ENCODE data around the gene FOXI1. TPM values are rescaled to one million over a fixed set of nuclear protein-coding genes. Genes with fewer than 3 reads are reported as not detected.

Gene FOXI1
- total RNA-seq, 4 donors from 2014 or later: not detected

- Histone ChIP-seq H3K27me3 (no peaks in the 10 kb centered on the region), H3K27ac (no peak overlapping the region), H3K4me1 (no peaks in the 10 kb centered on the region), H3K4me3 (replicated peaks in 1 of 3) (no peak overlapping the region), H3K36me3 (no peaks in the 10 kb centered on the region), H3K9me3 (no peaks in the 10 kb centered on the region)
- DNase-seq: no peak
- intact Hi-C loops (cut with DNase I): no loop called here
- no peak for TF ChIP-seq CTCF (IDR thresholded peaks at IDR 0.05)
- no peak for TF ChIP-seq POLR2A (IDR thresholded peaks at IDR 0.05)
- WGBS, 2 donors: 94 to 95% methylated on average over 2 of the region's 2 CpGs
Observed at GRCh38 chr5:170071748-170072147, 33.9 kb upstream of the FOXI1 start.

GRCh38 chr5:170075696-170076095 is 30.0 kb upstream of the FOXI1 start:
- Histone ChIP-seq H3K36me3 (no peaks in the 10 kb centered on the region), H3K4me3 (replicated peaks in 1 of 3) (no peak overlapping the region), H3K4me1 (no peaks in the 10 kb centered on the region), H3K9me3 (no peaks in the 10 kb centered on the region), H3K27ac (no peak overlapping the region), H3K27me3 (no peaks in the 10 kb centered on the region)
- TF ChIP-seq POLR2A (IDR thresholded peaks at IDR 0.05): no peak
- no peak for TF ChIP-seq CTCF (IDR thresholded peaks at IDR 0.05)
- 70 to 73% methylated on average over 7 of the region's 7 CpGs for WGBS, 2 donors
- DNase-seq: no peak
- intact Hi-C loops (cut with DNase I): no loop called here

- no peak overlapping the region for H3K27ac ChIP-seq
- intact Hi-C loops (cut with DNase I): no loop called here
- no peak for DNase-seq
- WGBS, 2 donors: 89% methylated on average over 1 of the region's 1 CpG
- H3K27me3 ChIP-seq: no peaks in the 10 kb centered on the region
- no peaks in the 10 kb centered on the region for H3K4me1 ChIP-seq
- no peak for TF ChIP-seq POLR2A (IDR thresholded peaks at IDR 0.05)
- H3K4me3 ChIP-seq (replicated peaks in 1 of 3): no peak overlapping the region
- H3K9me3 ChIP-seq: no peaks in the 10 kb centered on the region
- H3K36me3 ChIP-seq: no peaks in the 10 kb centered on the region
Observed at GRCh38 chr5:170076211-170076610, 29.5 kb upstream of the FOXI1 start.

GRCh38 chr5:170076739-170077138 is 29.0 kb upstream of the FOXI1 start:
- intact Hi-C loops (cut with DNase I): no loop called here
- no peaks in the 10 kb centered on the region for H3K36me3 ChIP-seq

GRCh38 chr5:170077526-170077925 is 28.2 kb upstream of the FOXI1 start:
- intact Hi-C loops (cut with DNase I): no loop called here
- no peaks in the 10 kb centered on the region for H3K27me3 ChIP-seq
- H3K36me3 ChIP-seq: no peaks in the 10 kb centered on the region
- DNase-seq: no peak
- H3K27ac ChIP-seq: no peak overlapping the region
- TF ChIP-seq POLR2A (IDR thresholded peaks at IDR 0.05) (no peak), CTCF (IDR thresholded peaks at IDR 0.05) (no peak)
- H3K4me3 ChIP-seq (replicated peaks in 1 of 3): no peak overlapping the region
- H3K4me1 ChIP-seq: no peaks in the 10 kb centered on the region
- WGBS, 2 donors: 88 to 96% methylated on average over 5 of the region's 5 CpGs
- no peaks in the 10 kb centered on the region for H3K9me3 ChIP-seq

More at GRCh38 chr5:170076739-170077138, 29.0 kb upstream of the FOXI1 start:
- H3K4me1 ChIP-seq: no peaks in the 10 kb centered on the region
- no peak overlapping the region for H3K4me3 ChIP-seq (replicated peaks in 1 of 3)
- no peaks in the 10 kb centered on the region for H3K9me3 ChIP-seq
- no peaks in the 10 kb centered on the region for H3K27me3 ChIP-seq
- TF ChIP-seq CTCF (IDR thresholded peaks at IDR 0.05) (no peak), POLR2A (IDR thresholded peaks at IDR 0.05) (no peak)
- no peak overlapping the region for H3K27ac ChIP-seq
- no peak for DNase-seq

- Histone ChIP-seq H3K27me3 (no peaks in the 10 kb centered on the region), H3K36me3 (no peaks in the 10 kb centered on the region), H3K4me3 (replicated peaks in 1 of 3) (no peak overlapping the region), H3K9me3 (no peaks in the 10 kb centered on the region), H3K27ac (no peak overlapping the region), H3K4me1 (no peaks in the 10 kb centered on the region)
- WGBS, 2 donors: 80 to 87% methylated on average over 3 of the region's 3 CpGs
- DNase-seq: no peak
- intact Hi-C loops (cut with DNase I): no loop called here
- no peak for TF ChIP-seq CTCF (IDR thresholded peaks at IDR 0.05)
- TF ChIP-seq POLR2A (IDR thresholded peaks at IDR 0.05): no peak
Observed at GRCh38 chr5:170078458-170078857, 27.2 kb upstream of the FOXI1 start.
